Measurements from ENCODE around the gene TRERF1. TPM values are rescaled to one million over a fixed set of nuclear protein-coding genes. Genes with fewer than 3 reads are reported as not detected.
A peak's percentile ranks its signal among the peaks of the same experiment; 100 is the strongest.

The TRERF1 gene
- total and polyA plus RNA-seq, 2 experiments from 2014 or later, result 3.2 to 5.1 TPM

DNA sequence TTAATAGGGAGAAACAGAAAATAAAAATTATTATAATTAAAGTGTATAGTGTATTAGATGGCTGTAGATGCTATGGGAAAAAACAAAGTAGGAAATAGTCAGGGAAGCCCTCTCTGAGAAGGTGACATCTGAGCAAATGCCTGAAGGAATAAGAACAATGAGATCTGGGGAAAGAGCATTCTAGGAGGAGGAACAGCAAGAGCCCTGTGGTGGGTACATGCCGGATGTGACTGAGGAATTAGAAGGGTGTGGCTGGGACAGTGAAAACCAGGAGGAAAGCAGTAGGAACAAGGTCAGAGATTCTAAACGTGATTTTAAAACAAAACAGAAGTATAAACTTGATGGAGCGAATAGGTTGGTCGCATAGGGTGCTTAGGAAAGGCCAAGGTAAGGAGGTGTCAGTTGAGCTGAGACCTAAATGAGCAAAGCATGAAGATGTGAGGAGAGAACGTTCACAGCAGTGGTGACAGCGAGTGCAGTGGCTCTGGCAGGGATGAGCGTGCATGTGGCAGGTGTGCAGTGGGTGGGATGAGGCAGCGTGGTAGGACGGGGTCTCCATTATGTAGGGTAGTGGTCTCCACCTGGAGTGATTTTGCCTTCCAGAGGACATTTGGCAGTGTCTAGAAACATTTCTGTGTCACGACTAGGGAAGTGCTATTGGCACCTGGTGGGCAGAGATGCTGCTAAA, 137.0 kb downstream of the TRERF1 start:
- Histone ChIP-seq H4K20me1 (ENCODE audit: insufficient read depth, poor library complexity, severe bottlenecking) (no peaks in the 10 kb centered on the region), H3K4me1 (ENCODE audit: insufficient read depth) (peaks cover 22% of the 10 kb centered on the region), H3K36me3 (replicated peaks; ENCODE audit: insufficient read depth, low read depth) (no peaks in the 10 kb centered on the region), H3K27ac (peak overlapping the region; percentile 2), H3K9me3 (ENCODE audit: low read depth) (no peaks in the 10 kb centered on the region), H3K79me2 (peaks cover 6% of the 10 kb centered on the region), H3K27me3 (no peaks in the 10 kb centered on the region), H3K9me2 (replicated peaks; ENCODE audit: insufficient read depth) (no peaks in the 10 kb centered on the region), H2AFZ (no peak overlapping the region), H3K4me3 (no peak overlapping the region), H3K4me2 (no peak overlapping the region)
- TF ChIP-seq, protein P1, sequence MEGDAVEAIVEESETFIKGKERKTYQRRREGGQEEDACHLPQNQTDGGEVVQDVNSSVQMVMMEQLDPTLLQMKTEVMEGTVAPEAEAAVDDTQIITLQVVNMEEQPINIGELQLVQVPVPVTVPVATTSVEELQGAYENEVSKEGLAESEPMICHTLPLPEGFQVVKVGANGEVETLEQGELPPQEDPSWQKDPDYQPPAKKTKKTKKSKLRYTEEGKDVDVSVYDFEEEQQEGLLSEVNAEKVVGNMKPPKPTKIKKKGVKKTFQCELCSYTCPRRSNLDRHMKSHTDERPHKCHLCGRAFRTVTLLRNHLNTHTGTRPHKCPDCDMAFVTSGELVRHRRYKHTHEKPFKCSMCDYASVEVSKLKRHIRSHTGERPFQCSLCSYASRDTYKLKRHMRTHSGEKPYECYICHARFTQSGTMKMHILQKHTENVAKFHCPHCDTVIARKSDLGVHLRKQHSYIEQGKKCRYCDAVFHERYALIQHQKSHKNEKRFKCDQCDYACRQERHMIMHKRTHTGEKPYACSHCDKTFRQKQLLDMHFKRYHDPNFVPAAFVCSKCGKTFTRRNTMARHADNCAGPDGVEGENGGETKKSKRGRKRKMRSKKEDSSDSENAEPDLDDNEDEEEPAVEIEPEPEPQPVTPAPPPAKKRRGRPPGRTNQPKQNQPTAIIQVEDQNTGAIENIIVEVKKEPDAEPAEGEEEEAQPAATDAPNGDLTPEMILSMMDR (IDR thresholded peaks at IDR 0.05; ENCODE audit: poor library complexity), result no peak
- TF ChIP-seq EZH2 (IDR thresholded peaks at IDR 0.05; ENCODE audit: borderline replicate concordance), result no peak
- no peak for TF ChIP-seq EZH2phosphoT487 (IDR thresholded peaks at IDR 0.05; ENCODE audit: low read depth, severe bottlenecking, unreplicated experiment)
- WGBS (ENCODE audit: low lambda C conversion rate, missing lambda C conversion rate), result 92% methylated on average over 10 of the region's 10 CpGs
- no peak for DNase-seq (ENCODE audit: low spot score)

DNA sequence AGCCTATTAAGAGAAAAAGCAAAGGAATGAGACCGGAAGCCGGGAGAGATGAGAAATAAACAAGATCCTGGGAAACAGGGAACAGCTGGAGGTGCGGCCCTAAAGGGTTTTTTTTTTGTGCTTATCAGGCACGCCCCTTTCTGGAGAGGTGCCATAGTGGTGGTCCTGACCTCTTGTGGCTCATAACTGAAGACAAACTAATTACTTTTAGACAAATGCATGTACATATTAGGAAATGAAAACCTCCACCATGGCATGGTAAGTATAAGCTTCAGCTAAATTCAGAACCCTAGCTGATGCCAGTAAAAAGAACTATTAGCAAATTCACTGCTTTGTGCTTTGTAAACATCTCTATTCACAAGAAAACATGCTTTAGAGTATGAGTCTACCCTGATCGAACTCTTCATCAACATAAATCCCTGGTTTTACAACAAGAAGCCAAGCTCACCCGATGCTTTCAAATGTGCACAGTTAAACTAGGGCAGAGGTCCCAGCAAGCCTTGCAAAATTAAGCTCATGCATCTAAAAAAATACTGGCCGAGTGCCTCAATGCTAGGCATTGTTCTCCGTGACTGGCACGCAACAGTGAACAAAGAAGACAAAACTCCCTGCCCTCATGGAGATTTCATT, 137.7 kb downstream of the TRERF1 start:
- H3K4me1 ChIP-seq (ENCODE audit: insufficient read depth), result peaks cover 22% of the 10 kb centered on the region
- H3K79me2 ChIP-seq, result peaks cover 8% of the 10 kb centered on the region
- no peak for TF ChIP-seq EZH2phosphoT487 (IDR thresholded peaks at IDR 0.05; ENCODE audit: low read depth, severe bottlenecking, unreplicated experiment)
- TF ChIP-seq, protein P1 (IDR thresholded peaks at IDR 0.05; ENCODE audit: poor library complexity), result peak; percentile 8
- DNase-seq (ENCODE audit: low spot score), result peak; percentile 21
- H3K9me3 ChIP-seq (ENCODE audit: low read depth), result no peaks in the 10 kb centered on the region
- no peak overlapping the region for H3K4me2 ChIP-seq
- H4K20me1 ChIP-seq (ENCODE audit: insufficient read depth, poor library complexity, severe bottlenecking), result no peaks in the 10 kb centered on the region
- H3K9me2 ChIP-seq (replicated peaks; ENCODE audit: insufficient read depth), result no peaks in the 10 kb centered on the region
- H3K4me3 ChIP-seq, result no peak overlapping the region
- H3K36me3 ChIP-seq (replicated peaks; ENCODE audit: insufficient read depth, low read depth), result no peaks in the 10 kb centered on the region
- WGBS (ENCODE audit: low lambda C conversion rate, missing lambda C conversion rate), result 72% methylated on average over 9 of the region's 9 CpGs
- no peak overlapping the region for H2AFZ ChIP-seq
- H3K27ac ChIP-seq, result peak overlapping the region; percentile 44
- no peaks in the 10 kb centered on the region for H3K27me3 ChIP-seq

DNA sequence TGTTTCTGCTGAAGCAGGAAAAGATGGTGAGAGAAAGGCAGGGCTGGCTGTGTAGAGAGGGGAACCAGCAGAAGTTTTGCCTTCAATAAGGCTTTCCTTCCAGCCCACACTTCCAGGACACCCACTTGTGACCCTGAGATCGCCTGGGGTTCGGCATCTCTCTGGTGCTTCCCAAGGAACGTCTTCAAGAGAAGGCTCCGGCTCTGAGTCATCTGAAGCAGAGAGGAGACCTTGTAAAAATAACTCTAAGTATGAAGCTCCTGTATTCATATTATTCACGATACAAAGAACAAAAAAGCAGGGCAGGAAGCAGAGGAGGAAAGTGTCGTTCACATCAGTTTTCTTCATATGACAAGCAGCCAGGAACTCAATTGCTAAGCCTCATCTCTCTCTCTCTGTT, 138.7 kb downstream of the TRERF1 start:
- Histone ChIP-seq H3K4me1 (ENCODE audit: insufficient read depth) (peaks cover 22% of the 10 kb centered on the region), H3K79me2 (peaks cover 14% of the 10 kb centered on the region), H3K9me3 (ENCODE audit: low read depth) (no peaks in the 10 kb centered on the region), H3K4me2 (no peak overlapping the region), H3K9me2 (replicated peaks; ENCODE audit: insufficient read depth) (no peaks in the 10 kb centered on the region), H3K27me3 (no peaks in the 10 kb centered on the region), H2AFZ (no peak overlapping the region), H4K20me1 (ENCODE audit: insufficient read depth, poor library complexity, severe bottlenecking) (no peaks in the 10 kb centered on the region), H3K4me3 (no peak overlapping the region), H3K36me3 (replicated peaks; ENCODE audit: insufficient read depth, low read depth) (no peaks in the 10 kb centered on the region), H3K27ac (peak overlapping the region; percentile 44)
- no peak for TF ChIP-seq EZH2 (IDR thresholded peaks at IDR 0.05; ENCODE audit: borderline replicate concordance)
- no peak for TF ChIP-seq EZH2phosphoT487 (IDR thresholded peaks at IDR 0.05; ENCODE audit: low read depth, severe bottlenecking, unreplicated experiment)
- TF ChIP-seq, protein P1 (IDR thresholded peaks at IDR 0.05; ENCODE audit: poor library complexity), result no peak
- WGBS (ENCODE audit: low lambda C conversion rate, missing lambda C conversion rate), result 73% methylated on average over 6 of the region's 6 CpGs
- DNase-seq (ENCODE audit: low spot score), result no peak
